Chondrocyte (in vitro differentiated cells): ENCODE data around the gene BUD13. TPM values are rescaled to one million over a fixed set of nuclear protein-coding genes. Genes with fewer than 3 reads are reported as not detected.
A peak's percentile ranks its signal among the peaks of the same experiment; 100 is the strongest.

Experiments used
- DNase-seq: peaks from one replicate; pipeline ENCODE4 v3.0.0; 2021; ENCODE audit warnings: mixed read lengths, low spot score
- H3K27ac Mint-ChIP-seq: one replicate; pipeline ENCODE4 v1.8.0; 2021; ENCODE audit warnings: mild to moderate bottlenecking, moderate library complexity, mixed read lengths; ENCODE audit not compliant: unreplicated experiment
- H3K27me3 Mint-ChIP-seq: 2 replicates; pipeline ENCODE4 v1.8.0; 2021; ENCODE audit warnings: low read depth, mixed read lengths
- H3K36me3 Mint-ChIP-seq: 2 replicates; pipeline ENCODE4 v1.8.0; 2021; ENCODE audit warnings: low read depth, mixed read lengths
- H3K4me1 Mint-ChIP-seq: 2 replicates; pipeline ENCODE4 v1.8.0; 2021; ENCODE audit warnings: low read depth, mild to moderate bottlenecking, mixed read lengths
- H3K4me3 Mint-ChIP-seq: one replicate; pipeline ENCODE4 v1.8.0; 2021; ENCODE audit warnings: mild to moderate bottlenecking, moderate library complexity, mixed read lengths; ENCODE audit not compliant: unreplicated experiment
- H3K9me3 Mint-ChIP-seq: 2 replicates; pipeline ENCODE4 v1.8.0; 2021; ENCODE audit warnings: low read depth, mixed read lengths
- CTCF ChIP-seq: fragments of 200-600 bp; sonication (generic); IDR thresholded peaks from 2 replicates; pipeline ENCODE4 v1.5.0; 2021; ENCODE audit warnings: antibody characterized with exemption, mild to moderate bottlenecking, moderate library complexity
- total RNA-seq: library from RNA; stranded (reverse); gene quantifications from 3 replicates; pipeline ENCODE4 v1.2.1, GENCODE V29; 2021

The BUD13 gene
- total RNA-seq, 1 donor from 2014 or later, result 9.6 TPM

- no peak for TF ChIP-seq CTCF
- no peak overlapping the region for H3K4me3 Mint-ChIP-seq
- H3K27me3 Mint-ChIP-seq, result peaks cover 5% of the 10 kb centered on the region
- H3K27ac Mint-ChIP-seq, result no peak overlapping the region
- H3K4me1 Mint-ChIP-seq, result peaks cover 23% of the 10 kb centered on the region
- no peaks in the 10 kb centered on the region for H3K9me3 Mint-ChIP-seq
- no peak for DNase-seq
- no peaks in the 10 kb centered on the region for H3K36me3 Mint-ChIP-seq
These were observed 44.8 kb downstream of the BUD13 start for GRCh38 chr11:116727990-116728389.

- no peaks in the 10 kb centered on the region for H3K36me3 Mint-ChIP-seq
- peaks cover 5% of the 10 kb centered on the region for H3K27me3 Mint-ChIP-seq
- no peak for DNase-seq
- peaks cover 13% of the 10 kb centered on the region for H3K4me1 Mint-ChIP-seq
- H3K4me3 Mint-ChIP-seq, result no peak overlapping the region
- no peaks in the 10 kb centered on the region for H3K9me3 Mint-ChIP-seq
- peak overlapping the region; percentile 49 for H3K27ac Mint-ChIP-seq
- no peak for TF ChIP-seq CTCF
These were observed 47.2 kb downstream of the BUD13 start for GRCh38 chr11:116725434-116726221.

- Mint-ChIP-seq H3K4me3 (no peak overlapping the region), H3K9me3 (no peaks in the 10 kb centered on the region), H3K27ac (no peak overlapping the region), H3K36me3 (no peaks in the 10 kb centered on the region), H3K27me3 (peaks cover 5% of the 10 kb centered on the region), H3K4me1 (peaks cover 13% of the 10 kb centered on the region)
- TF ChIP-seq CTCF, result no peak
- no peak for DNase-seq
These were observed 48.0 kb downstream of the BUD13 start for GRCh38 chr11:116724813-116725212.

GRCh38 chr11:116723511-116723910, 49.3 kb downstream of the BUD13 start:
- Mint-ChIP-seq H3K4me3 (no peak overlapping the region), H3K9me3 (no peaks in the 10 kb centered on the region), H3K27me3 (peaks cover 6% of the 10 kb centered on the region), H3K4me1 (peaks cover 13% of the 10 kb centered on the region), H3K27ac (no peak overlapping the region), H3K36me3 (no peaks in the 10 kb centered on the region)
- TF ChIP-seq CTCF, result no peak
- no peak for DNase-seq

- H3K27ac Mint-ChIP-seq, result no peak overlapping the region
- no peak for TF ChIP-seq CTCF
- no peaks in the 10 kb centered on the region for H3K36me3 Mint-ChIP-seq
- H3K4me3 Mint-ChIP-seq, result no peak overlapping the region
- peaks cover 13% of the 10 kb centered on the region for H3K4me1 Mint-ChIP-seq
- peaks cover 5% of the 10 kb centered on the region for H3K27me3 Mint-ChIP-seq
- H3K9me3 Mint-ChIP-seq, result no peaks in the 10 kb centered on the region
- no peak for DNase-seq
These were observed 50.8 kb downstream of the BUD13 start for GRCh38 chr11:116721988-116722387.
